IMR-90 (cell line): Measurements from ENCODE around the gene TAGLN. TPM values are rescaled to one million over a fixed set of nuclear protein-coding genes. Genes with fewer than 3 reads are reported as not detected.

Experiments used
- ATAC-seq: fragments of 200-7000 bp; cut with Tn5 transposase; 2 replicates; pipeline ENCODE4 v1.9.1; 2020; ENCODE audit warnings: low read depth, mild to moderate bottlenecking, moderate library complexity
- BruUV-seq: library from RNA; stranded (reverse); fragments of 400-500 nt; replicated peaks from 2 replicates; lab custom pipeline; 2021; lab: Mats Ljungman, UMichigan
- CTCF ChIA-PET: fragments of 300-600 bp; formaldehyde crosslinking; extraction: SDS; loops from one replicate; lab custom pipeline; 2021; ENCODE audit warnings: antibody characterized with exemption; lab: Yijun Ruan, JAX
- POLR2A ChIA-PET: fragments of 300-600 bp; sonication (Branson Sonifier 250); formaldehyde crosslinking; loops from one replicate; lab custom pipeline; 2022; ENCODE audit warnings: antibody characterized with exemption; ENCODE audit not compliant: unreplicated experiment; lab: Charles Lee
- DNase-seq: peaks from one replicate; pipeline ENCODE4 v3.0.0; 2013
- H2AFZ ChIP-seq: replicated peaks from 2 replicates; pipeline ENCODE3; 2013; ENCODE audit warnings: low read length, mild to moderate bottlenecking; ENCODE audit not compliant: poor library complexity
- H2AK5ac ChIP-seq: 2 replicates; pipeline ENCODE4 v1.6.1; 2013; ENCODE audit warnings: low read depth, low read length, inconsistent platforms
- H2AK9ac ChIP-seq: replicated peaks from 2 replicates; pipeline ENCODE3; 2013; ENCODE audit warnings: mild to moderate bottlenecking, low read depth, low read length, moderate library complexity; ENCODE audit not compliant: poor library complexity
- H2BK120ac ChIP-seq: 2 replicates; pipeline ENCODE4 v1.6.1; 2013; ENCODE audit warnings: low read depth, low read length, inconsistent platforms
- H2BK15ac ChIP-seq: 3 replicates; pipeline ENCODE4 v1.6.1; 2013; ENCODE audit warnings: low read depth, low read length, inconsistent platforms
- H2BK20ac ChIP-seq: 2 replicates; pipeline ENCODE4 v1.6.1; 2013; ENCODE audit warnings: low read depth, mild to moderate bottlenecking, inconsistent platforms, low read length, moderate library complexity
- H2BK5ac ChIP-seq: 2 replicates; pipeline ENCODE4 v1.6.1; 2013; ENCODE audit warnings: mild to moderate bottlenecking, low read depth, low read length, inconsistent platforms; ENCODE audit not compliant: poor library complexity, severe bottlenecking
- H3K14ac ChIP-seq: replicated peaks from 2 replicates; pipeline ENCODE4 v1.6.1; 2013; ENCODE audit warnings: low read depth, low read length, inconsistent platforms
- H3K18ac ChIP-seq: 2 replicates; pipeline ENCODE4 v1.6.1; 2013; ENCODE audit warnings: low read depth, low read length, control low read depth
- H3K23ac ChIP-seq: 2 replicates; pipeline ENCODE4 v1.6.1; 2013; ENCODE audit warnings: low read depth, low read length, inconsistent platforms
- H3K27ac ChIP-seq: 2 replicates; pipeline ENCODE4 v1.5.1; 2013; ENCODE audit warnings: mild to moderate bottlenecking, control low read depth, low read length; ENCODE audit not compliant: insufficient read depth
- H3K27me3 ChIP-seq: 2 replicates; pipeline ENCODE4 v1.6.1; 2013; ENCODE audit warnings: low read length; ENCODE audit not compliant: control insufficient read depth, insufficient read depth
- H3K36me3 ChIP-seq: 2 replicates; pipeline ENCODE4 v1.6.1; 2013; ENCODE audit warnings: low read length, mixed read lengths; ENCODE audit not compliant: control insufficient read depth, insufficient read depth
- H3K4ac ChIP-seq: 2 replicates; pipeline ENCODE4 v1.6.1; 2013; ENCODE audit warnings: low read depth, low read length, inconsistent platforms
- H3K4me1 ChIP-seq: 2 replicates; pipeline ENCODE4 v1.6.1; 2013; ENCODE audit warnings: low read length, mixed read lengths; ENCODE audit not compliant: control insufficient read depth, insufficient read depth
- H3K4me2 ChIP-seq: 2 replicates; pipeline ENCODE4 v1.6.1; 2013; ENCODE audit warnings: low read depth, mild to moderate bottlenecking, control low read depth, low read length, moderate library complexity
- H3K4me3 ChIP-seq: 2 replicates; pipeline ENCODE4 v1.5.1; 2013; ENCODE audit warnings: low read depth, mild to moderate bottlenecking, control low read depth, low read length, moderate library complexity; ENCODE audit not compliant: insufficient read depth
- H3K56ac ChIP-seq: 2 replicates; pipeline ENCODE4 v1.6.1; 2013; ENCODE audit warnings: low read length, inconsistent platforms; ENCODE audit not compliant: insufficient read depth; ENCODE audit errors: extremely low read depth
- H3K79me1 ChIP-seq, 2 experiments: 2 replicates each; pipeline ENCODE4 v1.6.1; 2013; ENCODE audit warnings: low read length in 2 of 2, inconsistent platforms in 1 of 2, low read depth in 1 of 2
- H3K9ac ChIP-seq: 2 replicates; pipeline ENCODE4 v1.6.1; 2013; ENCODE audit warnings: low read depth, low read length, control low read depth
- H3K9me1 ChIP-seq: 2 replicates; pipeline ENCODE4 v1.6.1; 2013; ENCODE audit warnings: low read length, inconsistent platforms; ENCODE audit not compliant: insufficient read depth
- H3K9me3 ChIP-seq: 2 replicates; pipeline ENCODE4 v1.6.1; 2013; ENCODE audit warnings: low read length; ENCODE audit not compliant: control insufficient read depth, insufficient read depth
- H4K20me1 ChIP-seq: 2 replicates; pipeline ENCODE4 v1.6.1; 2013; ENCODE audit warnings: low read length, inconsistent platforms; ENCODE audit not compliant: insufficient read depth
- H4K5ac ChIP-seq: 2 replicates; pipeline ENCODE4 v1.6.1; 2013; ENCODE audit warnings: mild to moderate bottlenecking, low read depth, low read length, control low read depth
- H4K8ac ChIP-seq, 2 experiments: 2 replicates each; pipeline ENCODE4 v1.6.1; 2013; ENCODE audit warnings: low read depth in 2 of 2, low read length in 2 of 2, control low read depth in 1 of 2, inconsistent platforms in 1 of 2
- H4K91ac ChIP-seq: 2 replicates; pipeline ENCODE4 v1.6.1; 2013; ENCODE audit warnings: low read depth, low read length, inconsistent platforms; ENCODE audit not compliant: insufficient read depth
- BHLHE40 ChIP-seq: fragments of 150-350 bp; IDR thresholded peaks from 2 replicates; pipeline ENCODE4 v1.6.1; 2016; ENCODE audit warnings: mild to moderate bottlenecking, low read depth, low read length
- CEBPB ChIP-seq: IDR thresholded peaks from 2 replicates; pipeline ENCODE4 v1.6.1; 2012; ENCODE audit warnings: low read depth, low read length, improper control_type of control experiment
- CHD1 ChIP-seq: IDR thresholded peaks from 2 replicates; pipeline ENCODE4 v1.6.1; 2012; ENCODE audit warnings: low read depth, low read length, improper control_type of control experiment
- CTCF ChIP-seq: conservative IDR thresholded peaks from 2 replicates; pipeline ENCODE4 v1.5.1; 2012; ENCODE audit warnings: mild to moderate bottlenecking, low read depth, low read length, improper control_type of control experiment
- ELK1 ChIP-seq: fragments of 150-350 bp; IDR thresholded peaks from 2 replicates; pipeline ENCODE4 v1.6.1; 2016; ENCODE audit warnings: low read depth, mild to moderate bottlenecking, low read length, moderate library complexity, borderline replicate concordance
- FOS ChIP-seq: fragments of 150-350 bp; IDR thresholded peaks from 2 replicates; pipeline ENCODE4 v1.6.1; 2016; ENCODE audit warnings: low read depth, low read length
- MAFK ChIP-seq: IDR thresholded peaks from 2 replicates; pipeline ENCODE4 v1.6.1; 2012; ENCODE audit warnings: low read depth, low read length, improper control_type of control experiment
- MAZ ChIP-seq: IDR thresholded peaks from 2 replicates; pipeline ENCODE4 v1.6.1; 2012; ENCODE audit warnings: low read depth, mild to moderate bottlenecking, low read length, improper control_type of control experiment, moderate library complexity, borderline replicate concordance
- MXI1 ChIP-seq: IDR thresholded peaks from 2 replicates; pipeline ENCODE4 v1.6.1; 2012; ENCODE audit warnings: low read depth, mild to moderate bottlenecking, low read length, moderate library complexity, borderline replicate concordance
- NFE2L2 ChIP-seq: fragments of 150-350 bp; IDR thresholded peaks from 2 replicates; pipeline ENCODE4 v1.6.1; 2016; ENCODE audit warnings: low read depth, mild to moderate bottlenecking, low read length
- POLR2A ChIP-seq: IDR thresholded peaks from 2 replicates; pipeline ENCODE4 v1.6.1; 2012; ENCODE audit warnings: mild to moderate bottlenecking, low read depth, low read length
- RAD21 ChIP-seq: IDR thresholded peaks from 2 replicates; pipeline ENCODE4 v1.6.1; 2012; ENCODE audit warnings: low read length, improper control_type of control experiment
- RCOR1 ChIP-seq: IDR thresholded peaks from 2 replicates; pipeline ENCODE4 v1.6.1; 2012; ENCODE audit warnings: mild to moderate bottlenecking, low read length, improper control_type of control experiment; ENCODE audit not compliant: insufficient replicate concordance
- RFX5 ChIP-seq: IDR thresholded peaks from 2 replicates; pipeline ENCODE4 v1.8.0; 2012; ENCODE audit warnings: low read depth, mild to moderate bottlenecking, low read length, moderate library complexity
- SMC3 ChIP-seq: fragments of 150-350 bp; IDR thresholded peaks from 2 replicates; pipeline ENCODE4 v1.6.1; 2016; ENCODE audit warnings: low read depth, mild to moderate bottlenecking, antibody characterized with exemption, low read length, moderate library complexity
- USF2 ChIP-seq: fragments of 150-350 bp; IDR thresholded peaks from 2 replicates; pipeline ENCODE4 v1.6.1; 2017; ENCODE audit warnings: mild to moderate bottlenecking, antibody characterized with exemption, low read length, low read depth
- WGBS, 2 experiments: methylation state at CpG; one replicate each; pipeline versions ENCODE4 v1.1.5 to v1.1.7; 2013; ENCODE audit warnings: missing lambda C conversion rate in 2 of 2; ENCODE audit not compliant: insufficient read length in 1 of 2; ENCODE audit errors: extremely low coverage in 2 of 2; 5-methylcytosine and 5-hydroxymethylcytosine counted together
- dilution Hi-C: fragments of 300-500 bp; cut with HindIII; formaldehyde crosslinking; loops from one replicate; pipeline ENCODE4 v1.14.3; 2018; ENCODE audit warnings: low sequenced_read_pairs; ENCODE audit not compliant: unreplicated experiment
- in situ Hi-C: fragments of 300-500 bp; cut with MboI; formaldehyde crosslinking; loops from 3 replicates; pipeline ENCODE4 v1.14.3; 2019; ENCODE audit warnings: low sequenced_read_pairs, inconsistent platforms, mixed read lengths
- intact Hi-C: fragments of 100-400 bp; cut with micrococcal nuclease; formaldehyde crosslinking; loops from 2 replicates; pipeline ENCODE4 v1.10.0; 2022
- polyA plus RNA-seq, 3 experiments: library from polyadenylated mRNA; depleted of rRNA; stranded (reverse); fragments of >200 nt; gene quantifications; 2 replicates each; pipeline ENCODE4 v1.2.3, GENCODE V29; 2012; ENCODE audit warnings: low replicate concordance in 1 of 3
- total RNA-seq: library from RNA; depleted of rRNA; stranded (reverse); fragments of >200 nt; gene quantifications from 2 replicates; pipeline ENCODE4 v1.2.3, GENCODE V29; 2012

The TAGLN gene
- total and polyA plus RNA-seq, 2 of the 4 experiments (the other 2 are of a cell fraction) = 2,558 to 3,760 TPM

GRCh38 chr11:117229931-117230285 lies 30.7 kb downstream of the TAGLN start:
- H3K14ac ChIP-seq = no peak overlapping the region
- no peak overlapping the region for H4K8ac ChIP-seq
- H2AK5ac ChIP-seq = no peak overlapping the region
- no peaks in the 10 kb centered on the region for H3K9me1 ChIP-seq
- H3K56ac ChIP-seq = no peak overlapping the region
- H3K27ac ChIP-seq = no peak overlapping the region
- no peaks in the 10 kb centered on the region for H3K9me3 ChIP-seq
- H3K18ac ChIP-seq = no peak overlapping the region
- no peak for DNase-seq
- H3K4me3 ChIP-seq = no peak overlapping the region
- dilution Hi-C loops = no loop called here
- intact Hi-C loops = loop anchor here (10.0 kb wide), 2 partner anchors 375 to 395 kb away; no protein-coding TSS in a partner anchor
- H4K20me1 ChIP-seq = no peaks in the 10 kb centered on the region; the same call in 1 of the 2 replicates
- H3K23ac ChIP-seq = no peak overlapping the region
- no peak overlapping the region for H2BK15ac ChIP-seq
- 83% methylated on average over 1 of the region's 5 CpGs; no CpG with 5 or more reads in 1 of the 2 experiments for WGBS, 2 experiments
- in situ Hi-C loops = loop anchor here (5.0 to 10.0 kb wide), 2 partner anchors 355 to 443 kb away; partner anchors contain the start of gene ZPR1
- no peak overlapping the region for H3K9ac ChIP-seq
- no peak overlapping the region for H3K4me2 ChIP-seq
- H3K4ac ChIP-seq = no peak overlapping the region
- ChIA-PET POLR2A (interaction anchor here (0.6 kb wide), 1 partner anchor 55 kb away, joined by 9 read pairs; no protein-coding TSS in a partner anchor), CTCF (interaction anchor here (0.6 to 1.3 kb wide), 2 partner anchors 8 to 33 kb away, joined by 3 to 4 read pairs; no protein-coding TSS in a partner anchor)
- no TSS peak for BruUV-seq
- peaks cover 27 to 52% of the 10 kb centered on the region in 2 experiments for H3K79me1 ChIP-seq
- H3K4me1 ChIP-seq = peaks cover 7% of the 10 kb centered on the region
- TF ChIP-seq SMC3 = no peak
- no peak for TF ChIP-seq RFX5
- no peak for TF ChIP-seq RAD21
- TF ChIP-seq CEBPB = no peak
- TF ChIP-seq RCOR1 = no peak
- TF ChIP-seq MXI1 = no peak
- TF ChIP-seq MAFK = no peak
- no peak for TF ChIP-seq USF2
- TF ChIP-seq ELK1 = no peak
- TF ChIP-seq BHLHE40 = no peak
- TF ChIP-seq MAZ = no peak
- TF ChIP-seq POLR2A = no peak
- TF ChIP-seq FOS = no peak
- TF ChIP-seq CHD1 = no peak
- no peak for TF ChIP-seq NFE2L2
- TF ChIP-seq CTCF = no peak
- peaks cover 32% of the 10 kb centered on the region for H3K36me3 ChIP-seq
- ATAC-seq = no peak
- no peak overlapping the region for H2BK20ac ChIP-seq
- no peaks in the 10 kb centered on the region for H3K27me3 ChIP-seq
- no peak overlapping the region for H2AFZ ChIP-seq
- no peak overlapping the region for H2AK9ac ChIP-seq
- H4K5ac ChIP-seq = no peak overlapping the region
- no peak overlapping the region for H4K91ac ChIP-seq
- H2BK5ac ChIP-seq = no peak overlapping the region
- H2BK120ac ChIP-seq = no peak overlapping the region
